Karpas-422 (cell line): ENCODE results near the gene FAM186B. TPM values are rescaled to one million over a fixed set of nuclear protein-coding genes. Genes with fewer than 3 reads are reported as not detected.

Experiments
- DNase-seq: peaks from one replicate; pipeline ENCODE4 v3.0.0-alpha.2; 2015
- H2AFZ ChIP-seq: fragments of 200-600 bp; sonication (generic); 2 replicates; pipeline ENCODE4 v1.6.1; 2014; ENCODE audit warnings: antibody characterized with exemption, low read length, mixed read lengths
- H3K27ac ChIP-seq: fragments of 200-600 bp; sonication (generic); 2 replicates; pipeline ENCODE4 v1.5.1; 2014; ENCODE audit warnings: mild to moderate bottlenecking, low read length, moderate library complexity
- H3K27me3 ChIP-seq: fragments of 200-600 bp; sonication (generic); 2 replicates; pipeline ENCODE4 v1.6.1; 2014; ENCODE audit warnings: low read length, mixed read lengths
- H3K36me3 ChIP-seq: fragments of 200-600 bp; sonication (generic); 2 replicates; pipeline ENCODE4 v1.6.1; 2014; ENCODE audit warnings: low read length, mixed read lengths; ENCODE audit not compliant: insufficient read depth
- H3K4me1 ChIP-seq: fragments of 200-600 bp; sonication (generic); 2 replicates; pipeline ENCODE4 v1.6.1; 2014; ENCODE audit warnings: mild to moderate bottlenecking, low read length, mixed read lengths
- H3K4me2 ChIP-seq: fragments of 200-600 bp; sonication (generic); 2 replicates; pipeline ENCODE4 v1.6.1; 2014; ENCODE audit warnings: low read length, low read depth, mild to moderate bottlenecking; ENCODE audit not compliant: poor library complexity, severe bottlenecking
- H3K4me3 ChIP-seq: fragments of 200-600 bp; sonication (generic); 2 replicates; pipeline ENCODE4 v1.5.1; 2014; ENCODE audit warnings: mild to moderate bottlenecking, antibody characterized with exemption, low read length, mixed read lengths
- H3K79me2 ChIP-seq: fragments of 200-600 bp; sonication (generic); 2 replicates; pipeline ENCODE4 v1.6.1; 2014; ENCODE audit warnings: mild to moderate bottlenecking, low read length, mixed read lengths
- H3K9ac ChIP-seq: fragments of 200-600 bp; sonication (generic); 2 replicates; pipeline ENCODE4 v1.6.0; 2014; ENCODE audit warnings: low read length
- H3K9me2 ChIP-seq: fragments of 200-600 bp; sonication (generic), shearing (Covaris generic); replicated peaks from 2 replicates; pipeline ENCODE4 v1.6.0; 2014; ENCODE audit warnings: mild to moderate bottlenecking, low read length, moderate library complexity; ENCODE audit not compliant: insufficient read depth
- H3K9me3 ChIP-seq: fragments of 300-700, 200-600 bp; sonication (generic); 2 replicates; pipeline ENCODE4 v1.6.1; 2014; ENCODE audit warnings: low read length, mixed read lengths
- H4K20me1 ChIP-seq: fragments of 200-600 bp; sonication (generic); 2 replicates; pipeline ENCODE4 v1.6.1; 2014; ENCODE audit warnings: mild to moderate bottlenecking, antibody characterized with exemption, low read length, low read depth; ENCODE audit not compliant: insufficient read depth
- total RNA-seq: library from RNA; depleted of rRNA; stranded (reverse); fragments of >200 nt; shearing (Covaris generic); gene quantifications from 2 replicates; pipeline ENCODE4 v1.2.3, GENCODE V29; 2014; ENCODE audit warnings: low replicate concordance

The FAM186B gene
- total RNA-seq, 1 experiment from 2014 or later, result not detected

GRCh38 chr12:49587174-49587908 lies 18.1 kb downstream of the FAM186B start:
- Histone ChIP-seq H2AFZ (no peak overlapping the region), H3K27me3 (no peaks in the 10 kb centered on the region), H3K9me3 (no peaks in the 10 kb centered on the region; the same call in 1 of the 2 replicates), H3K79me2 (no peaks in the 10 kb centered on the region), H3K9ac (no peak overlapping the region), H4K20me1 (no peaks in the 10 kb centered on the region), H3K4me3 (no peak overlapping the region), H3K4me2 (no peak overlapping the region), H3K27ac (no peak overlapping the region), H3K4me1 (no peaks in the 10 kb centered on the region), H3K9me2 (no peaks in the 10 kb centered on the region), H3K36me3 (peaks cover 11% of the 10 kb centered on the region)
- no peak for DNase-seq

- Histone ChIP-seq H2AFZ (no peak overlapping the region), H3K9me2 (no peaks in the 10 kb centered on the region), H3K4me3 (no peak overlapping the region), H4K20me1 (no peaks in the 10 kb centered on the region), H3K36me3 (peaks cover 8% of the 10 kb centered on the region), H3K27me3 (no peaks in the 10 kb centered on the region), H3K9ac (no peak overlapping the region), H3K9me3 (no peaks in the 10 kb centered on the region), H3K79me2 (peaks cover 9% of the 10 kb centered on the region; the same call in 1 of the 2 replicates), H3K4me2 (no peak overlapping the region), H3K27ac (no peak overlapping the region), H3K4me1 (0 out of 2 replicates have a peak, but pooled peaks cover 2% of the 10 kb centered on the region)
- DNase-seq, result no peak
These were observed 19.7 kb downstream of the FAM186B start for GRCh38 chr12:49585477-49586459.

- no peak overlapping the region for H3K9ac ChIP-seq
- no peak for DNase-seq
- no peak overlapping the region for H3K4me3 ChIP-seq
These were observed 20.8 kb downstream of the FAM186B start for GRCh38 chr12:49584591-49584990.

GRCh38 chr12:49583366-49584094 lies 21.9 kb downstream of the FAM186B start:
- no peaks in the 10 kb centered on the region for H4K20me1 ChIP-seq
- peaks cover 6% of the 10 kb centered on the region; the same call in 1 of the 2 replicates for H3K4me1 ChIP-seq
- no peaks in the 10 kb centered on the region for H3K9me2 ChIP-seq
- no peak overlapping the region for H3K4me3 ChIP-seq
- H2AFZ ChIP-seq, result no peak overlapping the region
- H3K9ac ChIP-seq, result no peak overlapping the region
- no peaks in the 10 kb centered on the region; the same call in 1 of the 2 replicates for H3K36me3 ChIP-seq
- H3K27ac ChIP-seq, result no peak overlapping the region
- H3K79me2 ChIP-seq, result peaks cover 13% of the 10 kb centered on the region; the same call in 1 of the 2 replicates
- no peak overlapping the region for H3K4me2 ChIP-seq
- DNase-seq, result no peak
- H3K27me3 ChIP-seq, result no peaks in the 10 kb centered on the region
- no peaks in the 10 kb centered on the region for H3K9me3 ChIP-seq

More at GRCh38 chr12:49584591-49584990, 20.8 kb downstream of the FAM186B start:
- Histone ChIP-seq H3K27me3 (no peaks in the 10 kb centered on the region), H3K4me1 (peaks cover 6% of the 10 kb centered on the region; the same call in 1 of the 2 replicates), H3K79me2 (peaks cover 13% of the 10 kb centered on the region; the same call in 1 of the 2 replicates), H3K9me2 (no peaks in the 10 kb centered on the region), H3K36me3 (no peaks in the 10 kb centered on the region; the same call in 1 of the 2 replicates), H3K9me3 (no peaks in the 10 kb centered on the region), H4K20me1 (no peaks in the 10 kb centered on the region), H3K4me2 (no peak overlapping the region), H2AFZ (no peak overlapping the region), H3K27ac (no peak overlapping the region)

- Histone ChIP-seq H3K4me1 (peaks cover 6% of the 10 kb centered on the region; the same call in 1 of the 2 replicates), H3K9me3 (no peaks in the 10 kb centered on the region), H3K4me3 (no peak overlapping the region), H3K27ac (no peak overlapping the region), H2AFZ (no peak overlapping the region), H3K4me2 (no peak overlapping the region), H3K9me2 (no peaks in the 10 kb centered on the region), H3K27me3 (no peaks in the 10 kb centered on the region), H3K36me3 (no peaks in the 10 kb centered on the region; the same call in 1 of the 2 replicates), H4K20me1 (no peaks in the 10 kb centered on the region), H3K79me2 (peaks cover 17% of the 10 kb centered on the region; the same call in 1 of the 2 replicates), H3K9ac (no peak overlapping the region)
- DNase-seq, result no peak
These were observed 22.6 kb downstream of the FAM186B start for GRCh38 chr12:49582850-49583249.

GRCh38 chr12:49582201-49582600 lies 23.2 kb downstream of the FAM186B start:
- Histone ChIP-seq H3K4me3 (no peak overlapping the region), H3K4me2 (no peak overlapping the region), H3K27me3 (no peaks in the 10 kb centered on the region), H3K9ac (no peak overlapping the region), H2AFZ (no peak overlapping the region), H3K79me2 (peaks cover 17% of the 10 kb centered on the region; the same call in 1 of the 2 replicates), H3K4me1 (peaks cover 6% of the 10 kb centered on the region; the same call in 1 of the 2 replicates), H3K9me2 (no peaks in the 10 kb centered on the region), H3K27ac (no peak overlapping the region), H3K36me3 (no peaks in the 10 kb centered on the region; the same call in 1 of the 2 replicates), H4K20me1 (no peaks in the 10 kb centered on the region), H3K9me3 (no peaks in the 10 kb centered on the region)
- DNase-seq, result no peak

- H3K9ac ChIP-seq, result no peak overlapping the region
- H3K9me3 ChIP-seq, result no peaks in the 10 kb centered on the region
- no peaks in the 10 kb centered on the region for H3K27me3 ChIP-seq
- no peaks in the 10 kb centered on the region for H3K9me2 ChIP-seq
- peaks cover 17% of the 10 kb centered on the region; the same call in 1 of the 2 replicates for H3K79me2 ChIP-seq
- peaks cover 6% of the 10 kb centered on the region; the same call in 1 of the 2 replicates for H3K4me1 ChIP-seq
- no peak overlapping the region for H2AFZ ChIP-seq
- H4K20me1 ChIP-seq, result no peaks in the 10 kb centered on the region
- H3K4me2 ChIP-seq, result no peak overlapping the region
- DNase-seq, result peak; percentile 80
- H3K4me3 ChIP-seq, result no peak overlapping the region
- H3K27ac ChIP-seq, result no peak overlapping the region
- H3K36me3 ChIP-seq, result no peaks in the 10 kb centered on the region; the same call in 1 of the 2 replicates
These were observed 24.6 kb downstream of the FAM186B start for GRCh38 chr12:49580572-49581535.
